ENCODE data around the gene HAUS1. TPM values are rescaled to one million over a fixed set of nuclear protein-coding genes. Genes with fewer than 3 reads are reported as not detected.
A peak's percentile ranks its signal among the peaks of the same experiment; 100 is the strongest.
"Not testable (repeated sequence)": the region's sequence is repeated elsewhere in the genome, so short reads cannot be mapped to it uniquely, and the experiment has no call there.

Gene HAUS1
- polyA plus RNA-seq (2013, experiment 1 of 2; ENCODE audit: insufficient read length), result 37.2 TPM
- 21.5 TPM for polyA plus RNA-seq (2013, experiment 2 of 2; ENCODE audit: insufficient read length)

- DNase-seq, result peak; percentile 81
Measured at GRCh38 chr18:46104128-46104911, at the start of gene HAUS1. HAUS1 (plus strand) TSS chr18:46104385; CDS start chr18:46104412, 27 bp downstream.

DNA sequence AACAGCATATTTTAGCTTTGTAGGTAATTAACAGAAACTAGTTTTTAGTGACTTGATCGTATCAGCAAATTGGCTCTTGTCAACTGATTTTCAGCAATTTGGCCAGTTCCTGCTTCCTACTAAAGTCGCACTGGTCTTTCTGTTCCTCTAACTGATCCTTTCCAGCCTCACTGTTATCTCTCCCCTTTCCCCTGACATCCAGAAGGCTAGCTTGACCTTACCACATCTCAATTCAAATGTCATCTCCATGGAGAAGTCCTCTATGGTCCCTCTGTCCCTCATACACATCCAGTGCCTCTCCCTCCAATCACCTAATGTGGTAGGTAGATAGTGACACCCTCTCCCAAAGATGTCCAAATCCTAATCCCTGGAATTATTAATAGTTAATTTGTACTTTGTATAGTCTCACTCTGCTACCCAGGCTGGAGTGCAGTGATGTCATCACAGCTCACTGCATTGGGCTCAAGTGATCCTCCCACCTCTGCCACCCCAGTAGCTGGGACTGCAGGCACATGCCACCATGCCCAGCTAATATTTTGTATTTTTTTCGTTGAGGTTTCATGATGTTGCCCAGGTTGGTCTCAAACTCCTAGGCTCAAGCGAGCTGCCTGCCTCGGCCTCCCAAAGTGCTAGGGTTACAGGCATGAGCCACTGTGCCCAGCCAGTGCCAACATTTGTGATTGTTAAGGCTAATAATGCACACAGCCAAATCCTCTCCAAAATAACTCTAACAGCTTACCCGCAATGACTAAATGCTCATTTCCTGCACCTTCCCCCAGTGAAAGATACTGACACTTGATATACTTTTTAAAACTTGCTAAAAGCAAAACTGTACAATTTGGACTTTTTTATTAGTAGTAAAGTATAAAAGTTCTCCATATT, 49.0 kb upstream of the HAUS1 start:
- no peak for DNase-seq

GRCh38 chr18:46055838-46056230, 48.4 kb upstream of the HAUS1 start:
- no peak for DNase-seq

- DNase-seq, result no peak
Measured at GRCh38 chr18:46060359-46060841, 43.8 kb upstream of the HAUS1 start.

GRCh38 chr18:46061387-46061786, 42.8 kb upstream of the HAUS1 start:
- DNase-seq, result no peak

- DNase-seq, result no peak
Measured at GRCh38 chr18:46061796-46062195, 42.4 kb upstream of the HAUS1 start.

- DNase-seq, result no peak
Measured at GRCh38 chr18:46062781-46063180, 41.4 kb upstream of the HAUS1 start.

DNA sequence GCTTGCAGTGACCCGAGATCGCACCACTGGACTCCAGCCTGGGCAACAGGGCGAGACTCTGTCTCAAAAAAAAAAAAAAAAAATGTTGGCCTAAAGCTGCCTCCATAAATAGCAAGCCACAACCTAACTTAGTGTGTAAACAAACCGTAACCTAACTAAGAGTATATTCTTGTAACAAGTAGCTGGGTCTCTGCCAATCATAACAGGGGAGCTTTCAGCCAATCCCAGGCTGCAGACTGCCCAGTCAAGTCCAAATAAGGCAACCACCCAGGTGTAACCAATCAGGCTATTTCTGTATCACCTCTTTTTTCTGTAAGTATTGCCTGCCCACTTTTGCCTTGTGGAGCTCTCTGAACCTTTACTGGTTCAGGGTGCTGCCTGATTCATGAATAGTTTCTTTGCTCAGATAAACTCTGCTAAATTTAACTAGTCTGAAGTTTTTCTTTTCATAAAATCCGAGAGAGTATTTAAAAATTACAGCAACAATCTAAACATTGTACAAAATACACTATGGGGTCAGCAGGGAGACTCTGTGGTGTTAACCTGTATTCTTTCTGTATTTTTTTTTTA, 36.7 kb upstream of the HAUS1 start:
- DNase-seq, result no peak

DNA sequence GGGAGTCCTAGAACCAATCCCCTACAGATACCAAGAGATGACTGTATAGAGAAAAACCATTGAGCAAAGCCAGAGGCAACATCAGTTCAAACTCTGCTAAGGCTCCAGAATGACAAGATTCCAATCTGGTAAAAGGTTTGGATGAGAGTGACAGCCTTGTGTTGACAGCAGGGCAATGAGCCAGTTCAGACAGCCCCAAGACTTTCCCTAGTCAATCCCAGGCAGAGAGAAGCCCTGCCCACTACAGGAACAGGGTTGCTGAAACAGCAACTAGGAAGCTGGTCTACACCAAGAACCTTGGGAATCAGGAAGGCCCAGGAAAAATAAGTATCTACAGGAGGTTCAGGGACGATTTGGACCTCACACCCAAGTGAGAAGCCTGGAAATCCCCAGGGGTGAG, 35.4 kb upstream of the HAUS1 start:
- no peak for DNase-seq

DNA sequence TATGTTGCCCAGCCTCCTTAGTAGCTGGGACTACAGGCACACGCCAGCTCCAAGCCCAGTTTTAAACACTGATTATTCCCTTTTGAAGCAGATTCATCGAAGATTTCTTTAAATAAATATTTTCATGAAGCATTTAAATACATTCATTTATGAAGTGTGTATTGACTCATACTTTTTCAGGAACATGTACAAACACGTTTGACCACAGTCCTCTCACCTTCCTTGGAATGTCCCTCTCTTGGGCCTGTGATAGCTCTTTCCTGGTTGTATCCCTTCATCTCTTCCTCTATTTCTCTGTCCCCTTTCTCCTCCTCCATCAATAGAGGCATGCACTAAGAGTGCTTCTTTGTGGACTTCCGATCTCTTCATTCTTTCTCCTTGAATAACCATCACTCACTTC, 34.7 kb upstream of the HAUS1 start:
- peak; percentile 20 for DNase-seq

DNA sequence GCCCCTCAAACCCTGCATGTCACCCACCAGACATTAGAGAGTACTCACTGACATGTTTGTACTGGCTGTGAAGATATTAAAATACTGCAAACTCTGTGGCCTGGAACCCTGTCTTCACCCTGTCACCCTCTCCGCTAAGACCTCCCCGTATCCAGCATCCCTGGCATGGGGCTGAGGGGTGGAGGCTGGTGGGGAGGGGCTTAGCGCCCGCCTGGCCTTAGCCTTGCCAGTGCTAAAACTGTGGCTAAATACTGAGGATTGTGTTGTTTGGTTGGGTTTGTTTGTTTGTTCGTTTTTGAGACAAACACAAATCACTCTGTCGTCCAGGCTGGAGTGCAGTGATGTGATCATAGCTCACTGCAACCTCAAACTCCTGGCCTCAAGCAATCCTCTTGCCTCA, 34.0 kb upstream of the HAUS1 start:
- no peak for DNase-seq

DNA sequence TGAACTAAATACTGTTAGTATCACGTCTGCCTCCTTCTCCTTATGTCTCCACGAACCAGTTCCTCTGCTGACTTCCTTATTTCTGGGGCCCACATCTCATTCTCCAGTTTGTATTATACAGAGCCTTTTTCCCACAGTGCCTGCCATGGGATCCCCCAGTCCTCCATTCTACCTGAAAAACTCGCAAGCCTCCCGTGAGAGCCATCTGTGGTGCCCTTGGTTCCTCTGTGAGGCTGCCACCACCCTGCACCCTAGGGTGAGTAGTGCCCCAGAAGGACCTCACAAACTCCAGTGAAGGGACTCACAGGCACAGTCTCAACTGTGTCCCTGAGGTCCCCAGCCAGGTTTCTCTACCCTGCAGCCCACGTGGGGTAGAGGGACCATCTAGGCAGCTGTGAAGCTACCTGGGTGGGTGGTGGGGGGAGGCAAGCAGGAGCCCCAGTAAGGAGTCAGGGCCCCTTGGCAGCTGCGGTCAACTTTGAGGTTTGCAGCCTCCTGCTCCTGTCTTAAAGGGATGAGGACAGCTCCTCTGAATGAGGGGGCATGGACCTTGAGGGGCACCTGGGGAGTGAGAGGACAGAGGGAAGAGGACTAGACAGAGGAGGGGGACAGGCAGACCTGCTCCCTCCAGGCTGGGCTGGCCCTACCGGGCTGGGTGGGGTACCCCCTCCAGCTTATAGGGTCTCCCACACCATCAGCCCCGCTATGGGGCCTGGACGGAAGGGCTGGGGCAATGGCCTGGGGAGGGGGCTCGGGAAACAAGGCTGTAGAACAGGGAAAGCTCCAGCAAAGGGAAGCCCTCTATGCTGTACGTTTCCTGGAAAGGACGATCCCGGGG, 33.2 kb upstream of the HAUS1 start:
- no peak for DNase-seq

GRCh38 chr18:46071653-46072375, 32.4 kb upstream of the HAUS1 start, which contains the start of gene PSTPIP2:
PSTPIP2 (minus strand) TSS chr18:46072260; CDS start chr18:46072188, 72 bp downstream.
- DNase-seq, result peak; percentile 63

GRCh38 chr18:46072376-46072867, 31.8 kb upstream of the HAUS1 start:
- no peak for DNase-seq

DNA sequence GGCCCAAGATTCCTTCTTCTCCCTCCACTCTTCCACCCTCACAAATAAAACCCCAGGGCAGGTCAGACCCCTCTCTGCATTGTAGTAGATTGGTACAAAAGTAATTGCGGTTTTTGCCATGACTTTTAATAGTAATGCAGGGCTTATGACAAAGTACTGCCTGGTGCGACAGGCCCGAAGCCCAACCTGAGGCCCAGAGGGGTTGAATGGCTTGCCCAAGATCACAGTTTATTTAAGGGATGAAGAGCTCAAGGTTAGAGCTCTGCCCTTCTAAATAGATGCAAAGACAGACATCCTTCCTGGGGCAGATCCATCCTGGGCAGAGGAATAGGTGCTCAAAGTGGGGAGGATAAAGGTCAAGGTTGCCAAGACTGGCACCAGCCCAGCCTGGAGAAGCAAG, 31.2 kb upstream of the HAUS1 start:
- DNase-seq, result no peak

DNA sequence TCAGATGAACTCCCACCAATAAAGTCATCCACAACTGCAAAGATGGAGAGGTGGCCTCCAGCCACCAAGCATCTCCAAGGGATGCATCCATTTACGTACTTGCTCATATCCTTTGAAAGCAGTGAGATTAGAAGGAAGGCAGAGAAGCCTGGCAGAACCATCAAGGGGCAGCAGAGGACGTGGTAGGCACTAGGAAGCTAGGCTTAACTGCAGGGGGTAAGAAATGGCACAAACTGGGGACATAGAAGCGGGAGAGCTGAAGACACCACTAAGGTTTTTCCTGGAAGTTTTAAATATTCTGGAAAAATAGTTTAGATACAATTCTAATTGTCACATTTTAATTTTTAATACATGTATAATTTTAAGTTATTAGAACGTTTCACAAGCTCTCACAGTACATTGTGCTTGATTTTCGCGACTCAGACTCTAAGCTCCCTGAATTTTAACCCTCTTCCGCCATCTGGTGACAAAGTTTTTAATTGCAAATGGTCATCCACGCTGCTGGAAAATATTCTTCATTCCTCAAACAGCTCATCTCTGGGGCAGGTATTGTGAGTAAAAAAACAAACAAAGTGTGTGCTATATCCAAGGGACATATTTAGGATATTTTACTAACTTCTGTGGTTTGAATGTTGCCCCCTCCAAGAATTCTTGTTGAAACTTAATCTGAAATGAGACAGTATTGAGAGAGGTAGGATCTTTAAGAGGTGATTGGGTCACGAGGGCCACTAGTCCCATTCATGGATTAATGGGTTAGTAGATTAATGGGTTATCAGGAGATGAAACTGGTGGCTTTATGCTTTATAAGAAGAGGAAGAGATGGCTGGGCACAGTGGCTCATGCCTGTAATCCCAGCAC, 30.5 kb upstream of the HAUS1 start:
- DNase-seq, result peak; percentile 76

GRCh38 chr18:46079336-46079735, 24.8 kb upstream of the HAUS1 start:
- DNase-seq, result no peak

DNA sequence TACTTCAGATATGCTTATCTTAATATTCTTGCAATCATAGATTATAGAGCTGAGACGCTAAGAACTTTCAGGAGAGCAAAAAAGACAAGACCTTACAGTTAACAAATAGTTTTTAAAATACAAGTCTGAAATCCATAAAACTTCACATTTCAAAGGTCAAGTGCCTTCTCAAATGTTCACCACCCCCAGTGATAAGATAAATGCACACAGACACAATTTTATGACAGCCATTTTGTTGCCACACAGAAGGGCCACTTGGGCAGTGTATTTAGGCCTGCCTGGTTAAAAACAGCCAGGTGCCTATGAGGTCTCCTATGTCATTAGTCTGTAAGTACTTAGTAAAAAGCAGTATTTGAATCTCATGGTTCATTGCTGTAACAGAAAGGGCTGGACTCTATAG, 24.0 kb upstream of the HAUS1 start:
- DNase-seq, result no peak

GRCh38 chr18:46084431-46084830, 19.8 kb upstream of the HAUS1 start:
- no peak for DNase-seq

GRCh38 chr18:46088501-46088900, 15.7 kb upstream of the HAUS1 start:
- DNase-seq, result not testable (repeated sequence)

All from fibroblast of skin of back (primary cell).